ENCODE results near the gene RYR1. TPM values are rescaled to one million over a fixed set of nuclear protein-coding genes. Genes with fewer than 3 reads are reported as not detected.

Gene RYR1
- total and polyA plus RNA-seq, 2 experiments from 2014 or later: 0.07 to 0.21 TPM

- H4K20me1 ChIP-seq (ENCODE audit: insufficient read depth, poor library complexity, severe bottlenecking): no peaks in the 10 kb centered on the region
- no peak overlapping the region for H3K4me2 ChIP-seq
- H3K9me2 ChIP-seq (replicated peaks; ENCODE audit: insufficient read depth): no peaks in the 10 kb centered on the region
- H3K9me3 ChIP-seq (ENCODE audit: low read depth): no peaks in the 10 kb centered on the region
- WGBS (ENCODE audit: low lambda C conversion rate, missing lambda C conversion rate): 82% methylated on average over 3 of the region's 3 CpGs
- H3K27ac ChIP-seq: no peak overlapping the region
- H3K27me3 ChIP-seq: no peaks in the 10 kb centered on the region
- H3K36me3 ChIP-seq (replicated peaks; ENCODE audit: insufficient read depth, low read depth): no peaks in the 10 kb centered on the region
- DNase-seq (ENCODE audit: low spot score): no peak
- no peaks in the 10 kb centered on the region for H3K79me2 ChIP-seq
- no peaks in the 10 kb centered on the region for H3K4me1 ChIP-seq (ENCODE audit: insufficient read depth)
- H3K4me3 ChIP-seq: no peak overlapping the region
- no peak overlapping the region for H2AFZ ChIP-seq
- TF ChIP-seq EZH2phosphoT487 (IDR thresholded peaks at IDR 0.05; ENCODE audit: low read depth, severe bottlenecking, unreplicated experiment) (no peak), EZH2 (IDR thresholded peaks at IDR 0.05; ENCODE audit: borderline replicate concordance) (no peak), CTCF (IDR thresholded peaks at IDR 0.05; ENCODE audit: poor library complexity) (no peak)
Observed at GRCh38 chr19:38453596-38453995, 20.1 kb downstream of the RYR1 start.

GRCh38 chr19:38455031-38455430, 21.5 kb downstream of the RYR1 start:
- H2AFZ ChIP-seq: no peak overlapping the region
- DNase-seq (ENCODE audit: low spot score): peak; percentile 52
- TF ChIP-seq CTCF (IDR thresholded peaks at IDR 0.05; ENCODE audit: poor library complexity) (no peak), EZH2 (IDR thresholded peaks at IDR 0.05; ENCODE audit: borderline replicate concordance) (no peak), EZH2phosphoT487 (IDR thresholded peaks at IDR 0.05; ENCODE audit: low read depth, severe bottlenecking, unreplicated experiment) (no peak)
- 61% methylated on average over 4 of the region's 4 CpGs for WGBS (ENCODE audit: low lambda C conversion rate, missing lambda C conversion rate)
- H3K79me2 ChIP-seq: no peaks in the 10 kb centered on the region
- H3K4me1 ChIP-seq (ENCODE audit: insufficient read depth): no peaks in the 10 kb centered on the region
- H3K9me3 ChIP-seq (ENCODE audit: low read depth): no peaks in the 10 kb centered on the region
- H3K27me3 ChIP-seq: no peaks in the 10 kb centered on the region
- H3K4me2 ChIP-seq: no peak overlapping the region
- H3K9me2 ChIP-seq (replicated peaks; ENCODE audit: insufficient read depth): no peaks in the 10 kb centered on the region
- H4K20me1 ChIP-seq (ENCODE audit: insufficient read depth, poor library complexity, severe bottlenecking): no peaks in the 10 kb centered on the region
- H3K4me3 ChIP-seq: no peak overlapping the region
- H3K36me3 ChIP-seq (replicated peaks; ENCODE audit: insufficient read depth, low read depth): no peaks in the 10 kb centered on the region
- no peak overlapping the region for H3K27ac ChIP-seq

GRCh38 chr19:38457202-38457601, 23.7 kb downstream of the RYR1 start:
- no peaks in the 10 kb centered on the region for H3K4me1 ChIP-seq (ENCODE audit: insufficient read depth)
- no peaks in the 10 kb centered on the region for H3K36me3 ChIP-seq (replicated peaks; ENCODE audit: insufficient read depth, low read depth)
- H3K27me3 ChIP-seq: no peaks in the 10 kb centered on the region
- no peaks in the 10 kb centered on the region for H3K79me2 ChIP-seq
- no peaks in the 10 kb centered on the region for H4K20me1 ChIP-seq (ENCODE audit: insufficient read depth, poor library complexity, severe bottlenecking)
- H3K4me3 ChIP-seq: no peak overlapping the region
- no peaks in the 10 kb centered on the region for H3K9me3 ChIP-seq (ENCODE audit: low read depth)
- no peak overlapping the region for H3K27ac ChIP-seq
- no peak overlapping the region for H3K4me2 ChIP-seq
- no peak for DNase-seq (ENCODE audit: low spot score)
- no peaks in the 10 kb centered on the region for H3K9me2 ChIP-seq (replicated peaks; ENCODE audit: insufficient read depth)
- TF ChIP-seq CTCF (IDR thresholded peaks at IDR 0.05; ENCODE audit: poor library complexity) (no peak), EZH2 (IDR thresholded peaks at IDR 0.05; ENCODE audit: borderline replicate concordance) (no peak), EZH2phosphoT487 (IDR thresholded peaks at IDR 0.05; ENCODE audit: low read depth, severe bottlenecking, unreplicated experiment) (no peak)
- 82% methylated on average over 5 of the region's 5 CpGs for WGBS (ENCODE audit: low lambda C conversion rate, missing lambda C conversion rate)
- H2AFZ ChIP-seq: no peak overlapping the region

Data from hepatocyte (in vitro differentiated cells).